ENCODE results near the gene SKAP1. TPM values are rescaled to one million over a fixed set of nuclear protein-coding genes. Genes with fewer than 3 reads are reported as not detected.
"Not testable (repeated sequence)": the region's sequence is repeated elsewhere in the genome, so short reads cannot be mapped to it uniquely, and the experiment has no call there.

SKAP1 gene
- polyA plus RNA-seq, 1 of the 3 experiments (the other 2 are of a cell fraction) = not detected

- Histone ChIP-seq H3K79me2 (ENCODE audit: insufficient read depth) (no peaks in the 10 kb centered on the region), H4K20me1 (ENCODE audit: insufficient read depth) (no peaks in the 10 kb centered on the region), H3K4me3 (ENCODE audit: low read depth in 2 of 2, low read length in 1 of 2) (no peak overlapping the region), H3K27me3 (ENCODE audit: insufficient read depth) (peaks cover 53% of the 10 kb centered on the region), H3K36me3 (replicated peaks in 1 of 2; ENCODE audit: control insufficient read depth in 1 of 2, insufficient read depth in 2 of 2, low read length in 1 of 2) (no peaks in the 10 kb centered on the region), H2AFZ (ENCODE audit: low read depth) (no peak overlapping the region), H3K9ac (no peak overlapping the region), H3F3A (replicated peaks; ENCODE audit: insufficient read depth) (no peaks in the 10 kb centered on the region), H3K9me2 (no peaks in the 10 kb centered on the region), H3K9me3 (no peaks in the 10 kb centered on the region), H3K27ac (ENCODE audit: low read depth in 2 of 2, low read length in 1 of 2) (no peak overlapping the region), H3K4me2 (no peak overlapping the region), H3K4me1 (ENCODE audit: control insufficient read depth in 1 of 2, insufficient read depth in 2 of 2, low read depth in 1 of 2, low read length in 1 of 2) (no peaks in the 10 kb centered on the region)
- TF ChIP-seq MEF2A (IDR thresholded peaks at IDR 0.05; ENCODE audit: borderline replicate concordance, low read depth) = no peak
- no peak for TF ChIP-seq JUND (IDR thresholded peaks at IDR 0.05)
- no peak for TF ChIP-seq GABPA (IDR thresholded peaks at IDR 0.05; ENCODE audit: low read depth)
- TF ChIP-seq FOXM1 (IDR thresholded peaks at IDR 0.05; ENCODE audit: low read depth) = no peak
- no peak for TF ChIP-seq ELF1 (IDR thresholded peaks at IDR 0.05)
- TF ChIP-seq GATA2 (CRISPR knock-in tag; IDR thresholded peaks at IDR 0.05) = no peak
- TF ChIP-seq MAX (IDR thresholded peaks at IDR 0.05; ENCODE audit: low read depth) = no peak
- TF ChIP-seq CTCF (IDR thresholded peaks at IDR 0.05) = no peak
- TF ChIP-seq PBX3 (IDR thresholded peaks at IDR 0.05) = no peak
- no peak for TF ChIP-seq FOXJ3 (CRISPR knock-in tag; IDR thresholded peaks at IDR 0.05)
- no peak for TF ChIP-seq RAD21 (IDR thresholded peaks at IDR 0.05; ENCODE audit: low read length)
- no peak for TF ChIP-seq RFX5 (IDR thresholded peaks at IDR 0.05; ENCODE audit: low read length)
- no peak for TF ChIP-seq FOSL2 (IDR thresholded peaks at IDR 0.05; ENCODE audit: borderline replicate concordance, low read depth)
- no peak for TF ChIP-seq RCOR1 (IDR thresholded peaks at IDR 0.05; ENCODE audit: low read length)
- TF ChIP-seq TCF12 (IDR thresholded peaks at IDR 0.05) = no peak
- no peak for TF ChIP-seq SIN3A (IDR thresholded peaks at IDR 0.05; ENCODE audit: borderline replicate concordance, low read depth, low read length)
- DNase-seq = no peak
- ChIA-PET POLR2A (no interaction called here), CTCF (interaction anchor here (1.0 kb wide), 1 partner anchor 89 kb away, joined by 4 read pairs; no protein-coding TSS in a partner anchor)
- 13% methylated on average over 3 of the region's 3 CpGs for WGBS (ENCODE audit: low lambda C conversion rate)
Measured at GRCh38 chr17:48426019-48426665, 3.9 kb downstream of the SKAP1 start.

GRCh38 chr17:48422060-48422459, 8.0 kb downstream of the SKAP1 start:
- DNase-seq; H3K79me2 ChIP-seq (ENCODE audit: insufficient read depth); H3K9me3 ChIP-seq; H4K20me1 ChIP-seq (ENCODE audit: insufficient read depth); H3K9me2 ChIP-seq; POLR2A ChIA-PET; H3F3A ChIP-seq (replicated peaks; ENCODE audit: insufficient read depth); H3K4me1 ChIP-seq (ENCODE audit: control insufficient read depth in 1 of 2, insufficient read depth in 2 of 2, low read depth in 1 of 2, low read length in 1 of 2); H3K36me3 ChIP-seq (replicated peaks in 1 of 2; ENCODE audit: control insufficient read depth in 1 of 2, insufficient read depth in 2 of 2, low read length in 1 of 2); H3K4me3 ChIP-seq (ENCODE audit: low read depth in 2 of 2, low read length in 1 of 2); H3K27ac ChIP-seq (ENCODE audit: low read depth in 2 of 2, low read length in 1 of 2); H3K9ac ChIP-seq; H2AFZ ChIP-seq (ENCODE audit: low read depth); H3K4me2 ChIP-seq: not testable (repeated sequence)
- CTCF ChIA-PET = interaction anchor here (0.8 kb wide), 1 partner anchor 86 kb away, joined by 3 read pairs; no protein-coding TSS in a partner anchor
- H3K27me3 ChIP-seq (ENCODE audit: insufficient read depth) = peaks cover 49% of the 10 kb centered on the region; the same call in 1 of the 2 replicates
- 21% methylated on average over 3 of the region's 3 CpGs for WGBS (ENCODE audit: low lambda C conversion rate)

Measured in SK-N-SH (cell line).